HG03521 (cell line): ENCODE results near the gene GRK4.

Experiments used
- ATAC-seq: cut with Tn5 transposase; IDR thresholded peaks from one replicate; pipeline ENCODE4 v1.9.1; 2021; ENCODE audit warnings: mild to moderate bottlenecking, moderate library complexity; ENCODE audit not compliant: unreplicated experiment

The GRK4 gene

GRCh38 chr4:3066836-3067400 lies 103.5 kb downstream of the GRK4 start:
- no peak for ATAC-seq

GRCh38 chr4:3067473-3068001 lies 104.2 kb downstream of the GRK4 start:
- ATAC-seq = no peak

- no peak for ATAC-seq
These were observed 106.4 kb downstream of the GRK4 start for GRCh38 chr4:3069661-3070199.

- no peak for ATAC-seq
These were observed 107.5 kb downstream of the GRK4 start for GRCh38 chr4:3070709-3071500.

GRCh38 chr4:3071811-3072210 lies 108.4 kb downstream of the GRK4 start:
- ATAC-seq = no peak

- ATAC-seq = peak; percentile 31
These were observed 110.0 kb downstream of the GRK4 start for GRCh38 chr4:3073158-3074077.

GRCh38 chr4:3074078-3074845 lies 110.9 kb downstream of the GRK4 start, which contains the start of the genes HTT and HTT-AS:
HTT (plus strand) TSS chr4:3074681; CDS start chr4:3074826, 145 bp downstream.
HTT-AS (minus strand) TSS chr4:3074538.
- ATAC-seq = peak; percentile 73

GRCh38 chr4:3074846-3075651 lies 111.7 kb downstream of the GRK4 start:
- ATAC-seq = peak; percentile 8

GRCh38 chr4:3075652-3075981 lies 112.2 kb downstream of the GRK4 start:
- ATAC-seq = no peak

GRCh38 chr4:3077796-3078195 lies 114.4 kb downstream of the GRK4 start:
- no peak for ATAC-seq

- ATAC-seq = no peak
These were observed 116.3 kb downstream of the GRK4 start for GRCh38 chr4:3079694-3080123.

- no peak for ATAC-seq
These were observed 119.6 kb downstream of the GRK4 start for GRCh38 chr4:3082925-3083515.

- ATAC-seq = no peak
These were observed 120.4 kb downstream of the GRK4 start for GRCh38 chr4:3083732-3084131.

- ATAC-seq = no peak
These were observed 122.7 kb downstream of the GRK4 start for GRCh38 chr4:3085948-3086670.

- ATAC-seq = no peak
These were observed 123.9 kb downstream of the GRK4 start for GRCh38 chr4:3087115-3087797.
